Stimulated activated naive CD8-positive, alpha-beta T cell treated with anti-CD3 and anti-CD28 coated beads, Interleukin-15, amount 100 ng/mL, for 72 hours (primary cell): ENCODE data around the gene UNC5B.
A peak's percentile ranks its signal among the peaks of the same experiment; 100 is the strongest.

Experiments used
- ATAC-seq: fragments of 150-1000 bp; cut with Tn5 transposase; 2 replicates; pipeline ENCODE4 v1.10.0; 2021; ENCODE audit warnings: mild to moderate bottlenecking, moderate library complexity
- DNase-seq, 2 donors: peaks; one replicate each; pipeline ENCODE4 v3.0.0; 2021 to 2022
- H3K27ac Mint-ChIP-seq, 2 donors: one replicate each; pipeline ENCODE4 v1.8.0; 2022; ENCODE audit warnings: mild to moderate bottlenecking in 2 of 2, mixed read lengths in 2 of 2, moderate library complexity in 2 of 2
- H3K27me3 Mint-ChIP-seq: one replicate; pipeline ENCODE4 v1.8.0; 2022; ENCODE audit warnings: mixed read lengths
- H3K4me1 Mint-ChIP-seq: one replicate; pipeline ENCODE4 v1.8.0; 2022; ENCODE audit warnings: mild to moderate bottlenecking, mixed read lengths
- H3K4me3 Mint-ChIP-seq, 2 donors: one replicate each; pipeline ENCODE4 v1.8.0; 2022; ENCODE audit warnings: mild to moderate bottlenecking in 2 of 2, mixed read lengths in 2 of 2, moderate library complexity in 1 of 2
- H3K9me3 Mint-ChIP-seq, 2 donors: one replicate each; pipeline ENCODE4 v1.8.0; 2022; ENCODE audit warnings: mixed read lengths in 2 of 2

Gene UNC5B

GRCh38 chr10:71202314-71202713 is 10.1 kb upstream of the UNC5B start:
- Mint-ChIP-seq H3K4me1 (no peaks in the 10 kb centered on the region), H3K27me3 (peaks cover 18% of the 10 kb centered on the region), H3K4me3 (no peak overlapping the region), H3K27ac (no peak overlapping the region), H3K9me3 (peaks cover 9 to 17% of the 10 kb centered on the region in 2 donors)
- DNase-seq (no peak), ATAC-seq (no peak)

DNA sequence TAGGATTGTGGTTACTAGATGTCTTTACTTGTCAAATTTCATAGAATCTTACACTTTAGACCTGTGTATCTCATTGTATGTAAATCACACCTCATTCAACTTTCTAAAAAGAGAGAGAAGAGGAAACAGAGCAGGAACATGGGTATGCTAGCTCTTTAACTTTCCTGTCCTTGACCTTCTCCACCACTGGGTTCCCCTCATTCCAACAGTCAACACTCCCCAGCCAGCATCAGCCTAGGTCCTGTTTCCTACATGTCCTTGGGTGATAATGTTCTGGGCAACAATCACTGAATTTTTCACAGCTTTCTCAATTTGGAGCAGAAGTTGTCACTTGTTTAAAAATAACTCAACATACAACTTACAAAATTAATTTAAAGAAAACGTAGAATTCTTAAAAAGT is 9.2 kb upstream of the UNC5B start:
- Mint-ChIP-seq H3K4me3 (no peak overlapping the region), H3K27me3 (peaks cover 26% of the 10 kb centered on the region), H3K27ac (no peak overlapping the region), H3K9me3 (peaks cover 6 to 8% of the 10 kb centered on the region in 2 donors), H3K4me1 (no peaks in the 10 kb centered on the region)
- no peak for ATAC-seq
- DNase-seq: no peak

- Mint-ChIP-seq H3K27ac (no peak overlapping the region), H3K27me3 (peaks cover 28% of the 10 kb centered on the region), H3K4me1 (peaks cover under 1% of the 10 kb centered on the region), H3K9me3 (peaks cover 2 to 3% of the 10 kb centered on the region in 2 donors), H3K4me3 (no peak overlapping the region)
- no peak for ATAC-seq
- DNase-seq: no peak
These were observed 8.7 kb upstream of the UNC5B start for GRCh38 chr10:71203716-71204115.

- Mint-ChIP-seq H3K27me3 (peaks cover 37% of the 10 kb centered on the region), H3K27ac (no peak overlapping the region)
- no peak for ATAC-seq
These were observed 7.6 kb upstream of the UNC5B start for GRCh38 chr10:71204746-71205145.

GRCh38 chr10:71205468-71205867 is 6.9 kb upstream of the UNC5B start:
- Mint-ChIP-seq H3K4me3 (no peak overlapping the region), H3K9me3 (no peaks in the 10 kb centered on the region), H3K4me1 (peaks cover 6% of the 10 kb centered on the region), H3K27me3 (peaks cover 38% of the 10 kb centered on the region), H3K27ac (peak overlapping the region in 1 of 2 donors; percentile 9)
- DNase-seq: no peak
- ATAC-seq: no peak

More at GRCh38 chr10:71204746-71205145, 7.6 kb upstream of the UNC5B start:
- Mint-ChIP-seq H3K9me3 (no peaks in the 10 kb centered on the region), H3K4me1 (peaks cover 6% of the 10 kb centered on the region), H3K4me3 (no peak overlapping the region)
- DNase-seq: no peak

GRCh38 chr10:71206911-71207310 is 5.5 kb upstream of the UNC5B start:
- H3K27me3 Mint-ChIP-seq: peaks cover 53% of the 10 kb centered on the region
- peaks cover 6% of the 10 kb centered on the region for H3K4me1 Mint-ChIP-seq
- DNase-seq: no peak
- no peak overlapping the region for H3K4me3 Mint-ChIP-seq
- H3K9me3 Mint-ChIP-seq: no peaks in the 10 kb centered on the region
- no peak for ATAC-seq
- peak overlapping the region in 1 of 2 donors; percentile 67 for H3K27ac Mint-ChIP-seq

DNA sequence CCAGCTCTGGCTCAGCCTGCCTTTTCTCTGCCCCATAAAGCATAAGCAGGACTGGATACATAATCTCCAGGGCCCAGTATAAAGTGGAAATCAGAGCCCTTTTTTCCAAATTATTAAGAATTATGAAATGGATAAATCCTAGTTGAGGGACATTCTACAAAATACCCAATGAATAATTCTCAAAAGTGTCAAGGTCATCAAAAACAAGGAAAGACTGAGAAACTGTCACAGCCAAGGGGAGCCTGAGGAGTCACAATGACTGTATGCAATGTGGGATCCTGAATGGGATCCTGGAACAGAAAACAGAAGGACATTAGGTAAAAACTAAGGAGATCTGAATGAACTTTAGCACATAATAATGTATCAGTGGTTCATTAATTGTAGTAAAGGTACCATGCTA is 4.8 kb upstream of the UNC5B start:
- no peak overlapping the region for H3K27ac Mint-ChIP-seq
- no peaks in the 10 kb centered on the region for H3K9me3 Mint-ChIP-seq
- H3K4me1 Mint-ChIP-seq: peaks cover 6% of the 10 kb centered on the region
- no peak overlapping the region for H3K4me3 Mint-ChIP-seq
- DNase-seq (no peak), ATAC-seq (no peak)
- peaks cover 55% of the 10 kb centered on the region for H3K27me3 Mint-ChIP-seq

- no peak overlapping the region for H3K4me3 Mint-ChIP-seq
- ATAC-seq (no peak), DNase-seq (no peak)
- H3K27ac Mint-ChIP-seq: no peak overlapping the region
- peaks cover 70% of the 10 kb centered on the region for H3K27me3 Mint-ChIP-seq
- no peaks in the 10 kb centered on the region for H3K9me3 Mint-ChIP-seq
- H3K4me1 Mint-ChIP-seq: peaks cover 6% of the 10 kb centered on the region
These were observed 3.0 kb upstream of the UNC5B start for GRCh38 chr10:71209352-71209715.

DNA sequence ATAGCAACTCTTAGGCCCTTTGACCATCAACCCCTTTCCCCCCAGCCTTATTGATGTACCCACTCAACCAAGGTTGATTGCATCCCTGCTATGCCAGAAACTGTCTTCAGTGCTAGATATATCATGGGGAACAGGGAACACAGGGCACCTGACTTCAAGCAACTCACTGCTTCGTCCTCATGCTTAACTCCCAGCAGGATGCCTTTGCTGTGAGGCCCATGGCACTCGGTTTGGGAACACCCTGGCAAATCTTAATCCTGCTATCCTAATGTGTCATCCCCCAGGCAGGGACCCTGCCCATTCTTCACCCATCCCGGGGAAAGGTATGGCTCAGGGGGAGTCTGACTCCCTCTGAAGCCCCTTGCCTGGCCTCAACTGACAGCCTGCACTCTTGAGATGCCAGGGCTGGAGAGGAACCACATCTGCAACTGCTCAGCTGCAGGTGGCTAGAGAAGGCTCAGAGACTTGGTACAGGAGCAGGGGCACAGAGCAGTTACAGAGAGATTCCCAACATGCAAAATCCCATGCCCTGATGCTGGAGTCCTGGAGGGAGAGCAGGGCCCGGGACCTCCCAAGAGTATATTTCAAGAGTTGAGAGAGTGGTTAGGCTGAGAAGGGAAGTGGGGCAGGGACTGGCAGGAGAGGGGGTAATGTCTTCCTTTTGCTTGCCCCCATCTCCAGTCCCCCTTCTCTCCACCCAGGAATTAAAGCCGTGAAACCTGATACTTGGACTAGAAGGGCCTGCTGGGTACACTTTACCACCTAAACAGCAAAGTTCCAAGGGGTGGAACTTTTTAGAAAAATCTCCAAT is 2.4 kb upstream of the UNC5B start:
- Mint-ChIP-seq H3K27me3 (peaks cover 76% of the 10 kb centered on the region), H3K4me1 (peaks cover 6% of the 10 kb centered on the region), H3K4me3 (no peak overlapping the region), H3K9me3 (no peaks in the 10 kb centered on the region), H3K27ac (peak overlapping the region in 1 of 2 donors; percentile 20)
- ATAC-seq (no peak), DNase-seq (no peak)

- no peak overlapping the region for H3K4me3 Mint-ChIP-seq
- ATAC-seq: no peak
These were observed 1.9 kb upstream of the UNC5B start for GRCh38 chr10:71210542-71210871.

DNA sequence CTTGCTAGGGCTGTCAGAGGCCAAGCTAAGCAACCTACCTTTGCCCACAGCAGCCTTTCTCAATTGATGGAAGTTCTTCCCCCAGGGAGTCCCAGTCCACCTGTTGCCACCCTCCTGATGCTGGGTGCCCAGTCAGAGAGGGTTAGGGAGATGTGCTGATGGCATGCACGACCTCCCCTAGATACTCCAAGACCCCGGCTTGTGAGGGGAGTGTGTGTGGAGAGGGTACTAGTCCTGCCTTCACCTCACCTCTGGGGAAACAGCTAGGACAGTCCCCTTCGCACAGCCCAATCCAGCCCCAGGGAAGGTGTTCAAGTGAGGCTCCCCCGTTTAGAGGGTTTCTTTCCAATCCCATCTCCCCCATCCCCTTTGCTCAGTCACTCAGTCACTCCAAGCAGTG is 1.3 kb upstream of the UNC5B start:
- ATAC-seq (no peak), DNase-seq (no peak)
- Mint-ChIP-seq H3K4me3 (no peak overlapping the region), H3K4me1 (peaks cover 6% of the 10 kb centered on the region), H3K27me3 (peaks cover 87% of the 10 kb centered on the region), H3K27ac (no peak overlapping the region), H3K9me3 (no peaks in the 10 kb centered on the region)

More at GRCh38 chr10:71210542-71210871, 1.9 kb upstream of the UNC5B start:
- Mint-ChIP-seq H3K27ac (no peak overlapping the region), H3K4me1 (peaks cover 6% of the 10 kb centered on the region), H3K27me3 (peaks cover 82% of the 10 kb centered on the region), H3K9me3 (no peaks in the 10 kb centered on the region)
- no peak for DNase-seq

DNA sequence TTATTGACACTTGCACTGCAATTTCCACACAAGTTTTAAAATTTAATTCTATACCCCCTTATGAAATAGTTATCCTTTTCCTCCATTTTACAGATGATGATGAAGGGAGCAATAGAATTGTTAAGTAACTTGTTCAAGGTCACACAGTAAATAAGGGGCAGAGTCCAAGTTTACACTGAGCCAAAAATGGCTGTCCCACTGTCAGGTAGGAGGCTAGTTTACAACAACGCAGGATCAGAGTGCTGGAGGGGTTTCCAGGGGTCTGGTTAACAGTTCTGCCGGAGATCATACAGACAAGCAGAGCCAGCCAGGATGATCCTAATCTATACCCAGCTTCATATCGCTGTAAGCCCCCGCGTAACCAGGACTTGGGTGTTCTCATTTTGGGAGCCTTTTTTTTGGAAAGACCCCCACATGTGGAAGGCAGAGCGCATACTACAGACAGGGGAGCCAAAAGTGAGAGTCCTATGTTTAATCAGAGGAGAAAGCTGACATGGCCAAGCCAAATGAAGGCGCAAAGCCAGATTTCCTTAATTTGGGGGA is 524 bp upstream of the UNC5B start:
- Mint-ChIP-seq H3K4me3 (peak overlapping the region; percentile 8 to 28), H3K4me1 (peaks cover 6% of the 10 kb centered on the region), H3K9me3 (no peaks in the 10 kb centered on the region), H3K27ac (no peak overlapping the region), H3K27me3 (peaks cover 89% of the 10 kb centered on the region)
- ATAC-seq: no peak
- no peak for DNase-seq

DNA sequence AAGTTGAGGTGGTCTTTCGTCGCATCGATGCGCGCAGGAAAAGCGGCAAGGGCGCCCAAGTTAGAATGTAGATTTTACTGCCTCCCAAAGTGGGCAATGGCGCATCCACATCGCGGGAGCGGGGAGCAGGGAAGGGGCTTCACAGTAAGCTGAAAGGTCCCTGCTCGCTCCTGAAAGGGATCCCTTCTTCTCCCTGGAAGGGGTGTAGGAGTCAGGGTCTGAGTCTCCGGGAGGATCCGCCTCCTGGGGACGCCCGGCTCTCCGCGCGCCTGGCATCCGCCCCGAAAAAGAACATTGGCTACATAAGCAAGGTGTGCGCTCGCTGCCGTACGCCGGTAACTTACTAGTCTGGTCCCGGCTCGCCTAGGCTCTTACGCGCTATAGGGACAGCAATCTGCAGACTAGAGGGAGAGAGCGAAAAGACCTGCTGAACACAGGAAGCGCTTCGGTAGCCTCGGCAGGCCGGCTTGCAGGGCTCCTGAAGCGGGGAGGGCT is 804 bp downstream of the UNC5B start:
- Mint-ChIP-seq H3K27me3 (peaks cover 88% of the 10 kb centered on the region), H3K9me3 (no peaks in the 10 kb centered on the region), H3K4me1 (peaks cover 13% of the 10 kb centered on the region), H3K4me3 (peak overlapping the region; percentile 56 to 65), H3K27ac (no peak overlapping the region)
- ATAC-seq: peak; percentile 55
- peak; percentile 35 to 47 for DNase-seq

DNA sequence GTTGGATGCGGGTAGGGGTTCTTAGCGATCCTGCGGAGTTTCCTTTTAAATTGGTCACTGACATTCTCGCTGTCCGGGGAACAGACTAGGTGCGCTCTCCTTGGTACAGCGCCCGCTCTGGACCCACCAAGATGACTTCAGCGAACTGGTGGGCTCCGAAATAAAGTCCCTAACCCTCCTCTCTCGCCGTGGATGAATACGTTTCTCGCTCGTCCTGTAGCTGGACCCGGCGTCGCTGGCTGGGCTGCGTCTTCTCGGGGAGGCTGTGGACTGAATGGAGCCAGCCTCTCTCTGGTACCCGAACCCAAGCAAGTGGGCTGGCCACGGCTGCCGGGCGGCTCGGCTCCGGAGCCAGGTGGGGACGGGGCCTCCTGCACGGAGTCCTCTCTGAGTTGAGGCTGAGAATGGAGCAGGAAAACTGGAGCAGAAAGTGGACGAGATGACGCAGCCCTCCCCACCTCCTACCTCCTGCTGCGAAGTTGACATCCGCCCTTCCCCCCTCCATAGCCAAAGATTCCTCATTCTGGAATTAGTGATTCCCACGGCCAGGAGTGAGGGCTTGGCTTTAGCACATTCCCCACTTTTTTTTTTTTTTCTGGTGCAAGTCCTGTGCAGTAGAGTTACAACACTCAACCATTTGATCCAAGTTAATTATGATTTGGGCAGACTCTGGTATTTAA is 1.5 kb downstream of the UNC5B start:
- Mint-ChIP-seq H3K4me3 (peak overlapping the region in 1 of 2 donors; percentile 21), H3K27me3 (peaks cover 90% of the 10 kb centered on the region), H3K9me3 (no peaks in the 10 kb centered on the region), H3K4me1 (peaks cover 12% of the 10 kb centered on the region), H3K27ac (no peak overlapping the region)
- ATAC-seq (no peak), DNase-seq (no peak)

DNA sequence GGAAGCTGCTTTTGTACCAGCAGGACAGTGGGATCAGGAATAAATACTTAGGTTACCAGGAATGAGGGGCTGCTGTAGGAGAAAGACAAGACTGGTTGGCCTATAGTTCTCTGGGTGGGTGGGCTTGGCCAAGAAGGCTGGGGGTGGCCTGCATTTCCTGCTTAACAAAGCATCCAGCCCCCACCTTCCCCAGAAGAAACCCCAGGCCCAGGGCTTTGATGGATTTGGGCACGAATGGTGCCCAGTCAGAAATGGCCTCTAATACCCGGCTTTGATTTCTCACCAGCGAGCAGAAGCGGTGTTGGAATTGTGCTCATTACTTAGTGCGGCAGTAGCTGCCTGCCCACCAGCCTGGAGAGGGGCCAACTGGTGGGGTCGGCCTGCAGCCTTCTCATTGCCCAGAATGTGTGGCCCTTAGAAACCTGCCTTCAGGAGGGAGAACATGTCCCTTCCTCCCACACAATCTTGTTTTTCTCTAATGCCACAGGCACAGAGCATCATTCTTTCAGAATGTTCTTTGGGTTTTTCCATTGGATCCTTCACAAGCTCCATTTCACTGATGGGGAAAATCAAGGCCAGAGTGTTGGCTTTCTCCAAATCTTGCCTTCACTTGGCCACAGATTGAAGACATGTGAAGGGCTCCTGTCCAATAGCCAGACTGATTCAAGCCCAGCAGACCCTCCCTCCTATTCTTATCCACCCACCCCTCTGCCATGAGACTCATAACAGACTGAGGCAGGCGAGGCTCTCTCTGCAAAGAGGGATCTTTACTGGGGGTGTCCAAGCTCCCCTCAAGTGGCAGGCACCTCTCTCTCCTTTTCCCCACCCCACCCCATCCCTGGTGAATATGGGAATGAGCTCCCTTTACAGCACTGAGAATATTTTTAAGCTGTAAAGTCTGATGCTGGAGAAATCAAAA is 2.5 kb downstream of the UNC5B start:
- no peaks in the 10 kb centered on the region for H3K9me3 Mint-ChIP-seq
- H3K4me1 Mint-ChIP-seq: peaks cover 9% of the 10 kb centered on the region
- H3K27ac Mint-ChIP-seq: no peak overlapping the region
- no peak for DNase-seq
- H3K4me3 Mint-ChIP-seq: peak overlapping the region in 1 of 2 donors; percentile 8
- peaks cover 86% of the 10 kb centered on the region for H3K27me3 Mint-ChIP-seq
- ATAC-seq: no peak
